Left hindlimb (tissue), 1 donor: ENCODE data around the gene RNASE11.
A peak's percentile ranks its signal among the peaks of the same experiment; 100 is the strongest.
"Not testable (repeated sequence)": the region's sequence is repeated elsewhere in the genome, so short reads cannot be mapped to it uniquely, and the experiment has no call there.

ENCODE experiments used
- DNase-seq: peaks from one replicate; pipeline ENCODE4 v3.0.0-alpha.2; 2018

Gene RNASE11

DNA sequence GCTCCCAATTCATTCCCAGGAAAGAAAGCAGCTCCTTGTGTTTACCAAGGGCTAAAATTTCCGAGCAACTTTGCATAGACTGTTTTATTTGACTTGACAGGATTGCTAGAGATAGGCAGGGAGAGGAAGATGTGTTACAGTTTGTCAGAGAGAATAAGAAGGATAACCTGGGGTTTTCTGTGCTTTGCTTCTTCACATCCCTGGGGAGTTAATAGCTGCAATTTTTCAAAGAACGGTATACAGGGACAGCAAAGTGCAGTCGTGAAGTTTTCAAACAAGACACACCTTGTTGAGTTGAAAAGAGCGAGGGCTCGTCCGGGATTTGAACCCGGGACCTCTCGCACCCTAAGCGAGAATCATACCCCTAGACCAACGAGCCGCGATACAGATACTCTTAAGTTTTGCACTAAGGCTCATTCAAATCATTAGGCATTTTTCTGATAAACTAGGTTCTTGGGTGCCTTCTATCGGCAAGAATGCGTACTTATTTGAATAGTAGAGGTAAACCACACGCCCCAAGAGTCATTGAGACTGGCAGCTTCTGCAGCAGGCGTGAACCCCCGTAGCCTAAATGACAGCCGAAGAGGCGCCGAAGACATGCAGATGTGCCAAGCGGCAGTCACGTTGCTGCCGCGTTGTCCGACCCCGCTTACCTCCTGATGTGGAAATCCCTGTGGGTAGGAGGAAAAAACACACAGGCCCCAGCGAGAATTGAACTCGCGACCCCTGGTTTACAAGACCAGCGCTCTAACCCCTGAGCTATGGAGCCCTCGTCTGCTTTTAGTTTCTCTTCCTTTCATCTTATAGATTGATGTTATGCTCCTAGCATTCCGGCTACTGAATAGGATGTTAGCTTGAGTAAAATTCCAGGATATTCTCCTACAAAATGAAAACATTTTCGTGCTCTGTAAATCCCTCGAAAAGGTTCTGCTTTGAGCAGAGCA, 25.6 kb upstream of the RNASE11 start:
- peak; percentile 88 for DNase-seq

DNA sequence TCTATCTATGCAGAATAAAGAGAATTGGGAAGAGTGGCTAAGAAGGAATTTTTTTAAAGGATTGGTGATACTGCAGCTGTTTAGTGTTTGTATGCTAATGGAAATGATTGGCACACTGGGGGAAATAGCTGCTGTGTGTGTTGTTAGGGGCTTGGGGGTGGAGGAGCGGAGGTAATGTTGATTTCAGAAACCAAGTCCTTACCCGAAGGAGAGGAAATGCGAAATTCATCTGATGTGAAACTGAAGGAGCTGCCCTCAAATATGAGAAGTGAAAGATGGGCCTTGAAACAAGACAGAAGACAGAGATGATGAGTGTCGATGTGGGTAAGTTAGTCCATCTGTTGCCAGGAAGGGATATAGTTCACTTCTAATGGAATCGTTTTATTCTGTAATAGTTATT, 24.6 kb upstream of the RNASE11 start:
- no peak for DNase-seq

DNA sequence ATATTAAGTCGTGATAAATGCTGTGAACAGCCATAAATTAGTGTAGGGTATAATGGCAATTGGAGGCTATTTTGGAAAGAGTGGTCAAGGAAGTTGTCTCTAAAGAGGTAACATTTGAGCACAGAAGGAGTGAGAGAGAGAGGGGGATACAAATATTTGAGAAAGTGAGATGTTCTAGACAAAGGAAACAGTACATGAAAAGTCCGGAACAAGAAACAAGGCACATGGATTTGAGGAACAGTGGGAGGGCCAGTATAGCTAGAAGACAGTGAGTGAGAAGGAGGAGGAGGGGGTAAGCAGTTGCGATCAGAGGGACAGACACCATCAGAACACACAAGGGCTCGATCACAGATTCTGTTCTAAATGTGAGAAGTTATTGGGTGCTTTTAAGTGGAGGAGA, 23.5 kb upstream of the RNASE11 start:
- DNase-seq: no peak

DNA sequence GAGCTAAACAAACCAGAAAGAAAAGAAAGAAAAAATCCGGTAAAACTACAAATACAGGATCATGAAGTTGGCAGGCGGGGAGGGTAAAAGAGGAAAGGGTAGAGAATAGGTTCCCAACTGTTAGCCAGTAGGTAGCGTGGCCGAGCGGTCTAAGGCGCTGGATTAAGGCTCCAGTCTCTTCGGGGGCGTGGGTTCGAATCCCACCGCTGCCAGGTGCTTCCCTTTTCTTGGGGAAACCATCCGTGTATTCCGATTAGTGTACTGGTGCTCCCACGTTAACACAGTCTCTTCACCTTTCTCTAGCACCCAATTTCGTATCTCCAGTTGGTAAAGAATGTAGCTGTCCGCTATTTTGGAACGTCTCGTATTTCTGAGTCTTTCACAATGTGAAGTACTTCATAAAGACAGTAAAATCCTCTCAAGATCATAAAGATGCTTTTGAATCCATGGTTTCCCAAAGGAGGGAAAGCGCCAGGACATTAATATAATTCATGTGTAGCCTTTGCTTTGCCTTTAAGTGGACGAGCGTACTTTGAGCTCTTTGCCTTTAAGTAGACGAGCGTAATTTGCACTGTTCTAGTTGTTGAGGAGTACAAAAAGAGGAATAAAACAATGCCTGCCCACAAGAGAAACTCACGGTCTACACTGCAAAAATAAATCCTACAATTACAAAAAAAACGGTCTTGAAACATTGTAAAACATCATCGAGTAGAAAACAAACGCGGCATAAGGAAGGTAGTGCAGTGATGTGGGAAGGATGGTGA, 22.4 kb upstream of the RNASE11 start:
- DNase-seq: peak; percentile 76

DNA sequence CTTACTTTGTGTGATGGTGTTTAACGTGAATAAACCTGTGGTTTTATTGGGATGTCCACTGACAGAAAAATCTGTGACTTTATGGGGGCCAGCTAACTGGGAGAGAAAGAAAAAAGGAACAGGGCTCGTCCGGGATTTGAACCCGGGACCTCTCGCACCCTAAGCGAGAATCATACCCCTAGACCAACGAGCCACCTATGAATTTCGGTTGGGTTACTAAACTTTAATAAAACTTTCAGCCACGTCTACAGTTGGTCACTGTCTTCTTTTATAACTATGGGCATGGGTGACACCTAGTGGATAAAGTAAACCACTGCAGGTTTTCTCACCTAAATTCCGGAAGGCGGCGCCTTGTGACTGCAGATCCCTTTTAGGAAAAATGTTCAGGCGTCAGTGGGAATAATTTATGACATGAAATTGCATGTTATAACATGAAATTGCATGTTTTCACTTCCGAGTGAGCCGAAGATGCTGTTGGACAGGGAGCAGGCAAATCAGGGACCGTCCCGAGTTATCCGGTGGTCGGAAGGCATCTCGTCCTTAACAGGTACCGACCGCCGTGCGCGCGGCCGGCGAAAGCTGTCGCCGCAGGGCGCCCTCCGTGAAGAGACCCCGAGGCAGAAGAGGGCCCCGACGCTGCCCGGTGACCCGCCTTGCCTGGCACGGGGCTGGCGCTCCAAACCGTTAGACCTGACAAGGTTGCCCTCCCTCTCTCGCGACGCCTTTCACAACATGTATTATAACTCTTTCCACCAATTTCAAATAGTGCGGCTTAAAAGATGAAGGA, 21.6 kb upstream of the RNASE11 start:
- DNase-seq: peak; percentile 77

DNA sequence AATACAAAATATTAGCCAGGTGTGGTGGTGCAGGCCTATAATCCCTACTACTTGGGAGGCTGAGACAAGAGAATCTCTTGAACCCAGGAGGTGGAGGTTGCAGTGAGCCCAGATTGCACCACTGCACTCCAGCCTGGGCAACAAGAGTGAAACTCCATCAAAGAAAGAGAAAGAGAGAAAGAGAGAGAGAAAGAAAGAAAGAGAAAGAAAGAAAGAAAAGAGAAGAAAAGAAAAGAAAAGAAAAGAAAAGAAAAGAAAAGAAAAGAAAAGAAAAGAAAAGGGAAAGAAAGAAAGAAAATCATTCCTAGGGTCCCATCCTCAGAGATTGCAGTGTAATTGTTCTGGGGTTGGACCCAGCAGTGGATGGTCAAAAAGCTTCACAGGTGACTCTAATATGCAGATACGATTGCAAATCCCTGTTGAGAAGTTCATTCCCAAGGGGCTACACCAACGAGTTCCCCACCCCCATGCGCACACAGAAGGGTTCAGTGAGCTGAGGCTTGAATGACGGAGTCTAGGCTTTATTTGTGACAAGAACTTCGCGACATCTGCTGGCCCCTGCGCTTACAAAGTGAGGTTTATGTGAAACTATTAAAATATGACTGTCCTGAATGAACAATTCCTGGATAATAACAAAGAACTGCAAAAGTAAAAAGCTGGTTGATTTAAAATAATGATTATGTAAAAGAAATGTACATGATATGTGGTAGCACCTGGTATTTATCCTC, 20.7 kb upstream of the RNASE11 start:
- DNase-seq: no peak

DNA sequence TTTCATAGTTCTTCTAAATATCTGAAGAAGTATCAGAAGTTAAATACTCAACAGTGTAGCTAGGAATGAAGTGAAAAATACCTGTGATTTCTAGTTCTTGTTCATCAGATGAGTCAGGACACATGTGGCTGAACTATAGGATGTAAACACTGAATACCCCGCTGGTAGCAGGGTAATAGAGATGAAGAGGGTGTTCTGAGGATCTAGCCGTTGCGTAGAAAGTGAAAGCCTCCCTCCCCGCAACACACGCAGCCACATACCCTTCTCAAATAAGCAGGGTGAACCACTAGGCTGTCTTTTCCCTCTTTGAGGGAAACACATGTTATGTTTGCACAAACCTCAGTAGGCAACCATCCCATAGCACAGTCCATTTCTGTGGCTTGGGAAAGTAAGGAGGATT, 19.8 kb upstream of the RNASE11 start:
- no peak for DNase-seq

DNA sequence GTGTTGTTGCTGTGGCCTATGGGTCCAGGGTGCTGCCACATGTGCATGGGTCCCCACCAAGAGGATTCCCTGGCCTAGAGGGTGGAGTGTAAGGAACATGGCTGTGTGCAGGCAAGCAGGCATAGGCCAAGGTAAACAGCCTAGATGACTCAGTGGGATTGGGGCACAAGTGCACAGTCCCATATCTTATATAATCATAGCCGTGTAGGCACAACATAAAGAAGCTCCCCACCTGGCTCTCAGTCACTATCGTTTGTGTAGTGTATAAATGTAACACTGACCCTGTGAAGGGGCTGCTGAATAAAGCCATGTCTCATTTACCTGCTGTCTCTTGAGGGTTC, 19.1 kb upstream of the RNASE11 start:
- no peak for DNase-seq

DNA sequence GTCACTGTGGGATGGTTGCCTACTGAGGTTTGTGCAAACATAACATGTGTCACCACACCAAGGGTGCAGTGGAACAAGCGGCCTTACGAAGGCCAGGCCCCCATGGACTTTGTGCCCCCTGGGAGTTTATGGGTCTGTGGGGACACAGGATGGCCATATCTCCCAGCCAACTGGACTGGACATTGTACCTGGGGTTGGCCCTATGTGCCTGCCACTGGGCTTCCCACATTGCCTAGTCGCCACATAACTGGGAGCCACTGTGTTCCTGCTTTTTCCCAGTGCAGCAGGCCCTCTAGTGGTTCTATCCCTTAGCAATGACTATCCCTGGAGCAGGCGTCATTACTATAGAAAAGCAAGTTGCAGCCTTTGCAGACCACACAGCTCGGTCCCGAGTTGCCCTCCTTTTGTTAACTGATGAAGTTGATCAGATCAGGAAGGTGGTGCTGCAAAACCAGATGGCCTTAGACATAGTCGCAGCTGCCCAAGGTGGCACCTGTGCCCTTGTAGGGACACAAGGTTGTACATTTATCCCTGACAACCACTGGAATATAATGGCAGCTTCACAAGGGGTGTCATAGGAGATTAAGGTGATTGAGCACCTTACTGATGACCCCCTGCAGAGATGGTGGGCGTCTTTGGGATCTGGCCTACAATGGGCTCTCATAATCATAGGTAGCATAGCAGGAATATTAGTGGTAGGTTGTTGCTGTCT, 18.5 kb upstream of the RNASE11 start:
- no peak for DNase-seq

DNA sequence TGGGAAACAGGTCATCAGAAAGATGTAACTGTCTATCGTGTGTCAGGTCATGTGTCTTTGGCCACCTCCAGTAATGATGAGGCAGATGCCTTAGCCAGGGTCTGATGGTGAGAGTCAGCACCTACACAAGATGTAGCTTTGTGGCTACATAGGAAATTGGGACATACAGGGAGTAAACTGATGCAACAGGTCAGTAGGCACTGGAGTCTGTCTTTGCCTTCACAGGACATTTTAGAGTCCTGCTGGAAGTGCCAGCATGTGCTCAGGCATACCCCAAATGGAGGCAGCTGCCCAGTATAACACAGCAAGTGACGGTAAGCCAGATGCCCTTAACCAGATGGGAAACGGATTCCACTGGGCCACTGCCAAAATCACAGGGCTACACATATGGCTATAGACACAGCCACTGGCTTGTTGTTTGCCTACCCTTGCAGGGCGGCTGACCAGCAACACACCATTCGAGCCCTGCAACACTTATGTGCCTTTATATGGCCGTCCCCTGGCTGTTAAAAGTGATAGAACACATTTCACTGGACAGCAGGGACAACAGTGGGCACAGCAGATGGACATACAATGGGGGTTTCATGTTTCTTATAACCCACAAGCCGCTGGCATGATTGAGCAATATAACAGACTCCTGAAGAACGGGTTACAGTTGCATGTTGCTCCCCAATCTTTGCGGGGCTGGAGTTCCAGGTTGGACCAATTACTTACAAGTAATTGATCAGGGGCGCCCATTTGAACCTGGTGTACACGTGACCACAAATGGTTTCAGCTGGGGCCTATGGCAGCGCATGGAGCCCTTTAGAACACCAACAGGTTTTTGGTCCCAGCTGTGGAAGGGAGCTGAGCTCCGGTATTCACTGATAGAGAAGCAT, 16.3 kb upstream of the RNASE11 start:
- no peak for DNase-seq

DNA sequence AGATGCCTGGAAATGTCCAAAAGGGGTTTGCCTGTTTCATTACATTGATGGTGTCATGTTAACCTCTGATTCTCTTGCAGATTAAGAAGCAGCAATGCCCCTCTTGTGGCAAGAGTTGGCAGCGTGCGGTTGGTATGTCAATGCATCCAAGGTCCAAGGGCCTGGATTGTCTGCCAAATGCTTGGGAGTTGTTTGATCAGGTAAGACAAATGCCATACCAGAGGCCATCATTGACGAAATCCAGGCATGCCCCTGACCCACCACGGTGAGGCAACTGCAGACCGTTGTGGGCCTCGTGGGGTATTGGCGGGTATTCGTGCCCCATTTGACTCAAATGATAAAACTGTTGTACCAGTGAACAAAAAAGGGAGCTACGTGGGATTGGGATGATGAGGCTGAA, 14.8 kb upstream of the RNASE11 start:
- no peak for DNase-seq

DNA sequence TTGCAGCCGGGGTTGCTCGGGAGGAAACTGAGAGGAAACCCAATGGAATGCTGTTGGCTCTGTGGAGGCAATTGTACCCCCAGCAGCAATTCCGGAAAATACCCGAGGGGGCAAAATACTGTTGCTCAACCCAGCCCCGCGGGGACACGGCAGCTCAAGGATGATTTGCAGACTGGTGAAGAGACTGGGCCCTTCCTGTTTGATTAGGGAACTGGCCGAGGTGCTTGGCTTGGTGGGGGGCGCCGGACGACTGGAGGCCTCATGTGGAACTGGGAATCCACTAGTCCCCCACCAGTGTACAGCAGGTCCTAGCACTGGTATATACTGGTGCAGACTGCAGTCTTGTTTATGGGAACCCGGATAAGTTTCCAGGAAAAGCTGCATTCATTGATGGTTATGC, 13.7 kb upstream of the RNASE11 start:
- DNase-seq: no peak

DNA sequence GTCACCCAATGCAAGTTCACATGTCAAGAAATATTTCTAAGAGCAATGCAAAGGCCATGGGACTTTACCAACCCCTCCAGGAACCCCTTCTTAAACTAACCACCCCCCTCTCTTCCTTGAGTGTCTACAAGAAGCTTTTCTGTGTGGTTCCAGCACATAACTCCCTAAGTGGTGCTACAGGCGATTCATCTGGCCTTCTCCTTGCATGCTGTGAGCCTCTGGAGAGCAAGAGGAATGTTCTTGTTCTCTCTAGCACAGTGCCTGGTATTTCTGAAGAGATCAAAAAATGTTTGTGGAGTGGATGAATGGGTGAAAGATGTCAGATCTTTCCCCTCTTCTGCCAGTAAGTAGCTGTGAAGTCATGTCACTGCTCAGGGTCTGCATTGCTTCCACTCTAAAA, 9.3 kb upstream of the RNASE11 start:
- no peak for DNase-seq

DNA sequence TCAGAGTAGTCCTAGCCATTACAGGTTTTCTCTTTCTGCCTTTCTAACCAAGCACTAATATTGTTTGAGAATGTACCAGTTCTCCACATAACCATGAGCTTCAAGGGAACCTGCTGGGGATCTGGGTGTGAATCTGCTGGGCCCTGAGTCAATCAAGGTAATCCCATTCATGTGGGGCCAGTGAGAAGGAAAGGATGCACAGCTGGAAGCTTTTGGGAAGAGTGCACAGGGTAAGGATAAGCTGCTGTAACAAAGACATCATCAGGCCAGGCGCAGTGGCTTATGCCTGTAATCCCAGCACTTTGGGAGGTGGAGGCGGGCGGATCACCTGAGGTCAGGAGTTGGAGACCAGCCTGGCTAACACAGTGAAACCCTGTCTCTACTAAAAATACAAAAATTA, 7.9 kb upstream of the RNASE11 start:
- DNase-seq: not testable (repeated sequence)

DNA sequence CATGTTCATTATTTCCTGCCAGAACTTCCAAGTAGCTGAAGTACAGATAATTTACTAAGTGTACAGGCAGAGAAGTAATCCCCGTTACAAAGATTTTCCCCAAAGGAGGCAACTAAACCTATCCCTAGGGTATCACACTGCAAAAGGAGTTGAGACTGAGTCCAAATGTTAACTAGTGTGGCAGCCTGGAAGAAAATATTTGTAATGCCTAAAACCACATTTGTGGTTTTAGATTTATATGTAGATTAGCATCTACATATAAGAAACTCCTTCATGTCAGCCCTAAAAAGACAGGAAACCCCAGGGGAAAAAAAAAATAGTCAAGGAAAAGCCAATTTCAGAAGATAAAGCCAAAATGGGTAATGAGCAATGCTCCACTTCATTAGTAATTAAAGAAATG, 4.8 kb upstream of the RNASE11 start:
- no peak for DNase-seq

DNA sequence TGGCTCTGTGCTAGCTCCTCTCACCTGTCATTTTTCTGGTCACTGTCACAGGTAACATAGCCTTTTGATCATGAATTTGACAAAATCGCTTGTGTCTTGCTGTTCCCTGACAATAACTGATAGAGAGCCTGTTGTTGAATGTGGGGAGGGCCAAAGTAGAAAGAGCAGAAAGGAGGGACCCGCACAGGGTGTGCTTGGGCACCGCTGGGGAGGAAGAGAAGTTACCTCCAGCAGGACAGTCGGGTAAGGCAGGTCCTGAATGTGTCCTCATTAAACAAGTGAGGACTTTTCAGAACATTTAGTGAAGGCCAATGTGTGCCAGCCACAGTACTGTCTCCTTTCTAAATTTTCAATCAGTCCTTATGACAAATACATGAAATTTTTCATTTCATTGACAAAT, 3.4 kb upstream of the RNASE11 start, which contains the start of gene RNASE12:
Gene RNASE12, minus strand, starts transcription at position 142 of the 400 bp plus-strand sequence. CDS start 653 bp downstream, outside the sequence.
- DNase-seq: no peak

DNA sequence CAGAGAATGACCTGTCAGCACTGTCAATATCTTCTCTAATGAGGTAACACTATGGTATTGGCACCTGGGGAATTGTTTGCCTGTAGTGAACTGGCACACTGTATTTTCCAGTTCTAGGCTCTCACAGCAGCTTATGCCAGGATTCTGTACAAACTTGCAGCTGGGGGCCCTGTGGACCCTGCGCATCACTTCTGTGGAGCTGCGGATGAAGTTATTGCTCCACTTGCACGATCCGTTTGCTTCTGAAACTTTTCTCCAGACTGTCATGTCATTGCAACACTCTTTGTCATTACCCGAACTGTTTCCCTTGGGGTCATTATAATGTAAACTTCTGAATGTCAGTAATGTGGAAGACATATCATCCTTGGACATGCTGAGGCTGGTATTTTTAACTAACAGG, 3.9 kb downstream of the RNASE11 start:
- no peak for DNase-seq

DNA sequence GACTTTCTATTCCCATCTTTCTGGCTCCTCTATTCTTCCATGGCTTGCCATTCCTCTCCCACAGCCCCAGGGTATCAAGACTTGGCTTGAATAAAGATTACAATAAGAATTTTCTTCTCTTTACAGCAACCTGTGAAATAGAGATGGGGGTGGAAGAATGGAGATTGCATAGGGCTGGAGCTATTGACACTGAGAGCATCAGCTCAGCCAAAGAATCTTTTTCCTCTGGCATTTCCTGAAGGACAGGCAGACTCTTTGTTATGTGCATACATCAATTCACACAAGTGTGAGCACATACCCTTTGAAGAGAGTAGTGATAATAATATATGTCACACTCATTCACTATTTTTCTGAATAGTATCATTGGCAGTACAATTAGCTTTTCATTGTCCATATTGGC, 4.7 kb downstream of the RNASE11 start:
- DNase-seq: no peak

DNA sequence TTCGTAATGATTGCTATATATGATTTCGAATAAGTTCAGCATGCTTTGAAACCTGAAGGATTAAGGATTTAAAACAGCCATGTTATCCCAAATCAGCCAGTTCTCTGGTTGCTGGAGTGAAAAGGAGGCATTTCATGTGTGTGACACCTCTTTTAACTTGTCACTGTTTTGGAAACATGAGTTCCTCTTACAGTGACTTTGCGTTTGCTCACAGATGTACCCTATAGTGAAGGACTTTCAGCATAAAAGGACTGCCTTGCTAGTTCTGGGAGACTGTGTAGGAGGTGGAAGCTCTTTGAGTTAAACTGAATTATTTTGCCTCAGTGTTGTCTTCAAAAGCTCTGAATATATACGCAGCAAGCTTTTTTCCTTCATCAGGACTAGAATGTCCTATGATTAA, 7.6 kb downstream of the RNASE11 start:
- DNase-seq: no peak

DNA sequence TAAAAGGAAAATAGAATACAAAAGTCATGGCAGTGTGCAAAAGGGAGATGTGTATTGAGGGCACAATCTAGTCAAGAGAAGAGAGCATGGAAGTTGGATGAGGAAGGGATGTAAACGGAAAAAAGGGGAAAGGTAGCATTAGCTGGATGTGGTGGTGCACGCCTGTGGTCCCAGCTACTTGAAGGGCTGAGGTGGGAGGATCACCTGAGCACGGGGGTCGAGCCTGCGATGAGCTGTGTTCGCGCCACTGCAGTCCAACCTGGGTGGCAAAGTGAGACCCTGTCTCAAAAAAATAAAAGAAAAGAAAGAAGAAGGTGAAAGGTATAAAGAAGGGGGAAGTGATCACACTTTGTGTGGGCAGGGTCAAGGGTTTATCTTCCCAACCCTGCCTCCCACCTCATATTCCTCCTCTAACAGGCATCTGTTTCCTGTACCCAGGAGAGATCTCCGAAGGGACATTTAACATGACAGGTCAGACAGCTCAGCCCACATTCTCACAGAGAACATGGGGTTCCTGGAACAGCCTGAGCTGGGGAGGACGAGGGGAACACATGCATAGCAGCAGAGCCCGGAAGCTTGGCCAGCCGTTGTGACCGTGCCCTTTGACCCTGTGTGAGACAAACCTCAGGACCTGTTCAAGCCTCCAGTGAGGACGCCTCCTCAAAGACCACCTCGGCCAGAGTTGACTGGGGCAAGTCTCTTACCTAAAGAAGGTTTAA, 8.9 kb downstream of the RNASE11 start:
- DNase-seq: no peak
